GM18498 (cell line): ENCODE data around the gene CCNB2.
"Not testable (repeated sequence)": the region's sequence is repeated elsewhere in the genome, so short reads cannot be mapped to it uniquely, and the experiment has no call there.

Source experiments
- ATAC-seq: cut with Tn5 transposase; IDR thresholded peaks from one replicate; pipeline ENCODE4 v1.9.1; 2021; ENCODE audit warnings: mild to moderate bottlenecking, moderate library complexity; ENCODE audit not compliant: unreplicated experiment

Gene CCNB2

GRCh38 chr15:59104912-59105732 lies at the start of gene CCNB2:
Gene CCNB2 (plus strand): TSS chr15:59105146. CDS start chr15:59105269, 123 bp downstream.
- peak; percentile 98 for ATAC-seq

DNA sequence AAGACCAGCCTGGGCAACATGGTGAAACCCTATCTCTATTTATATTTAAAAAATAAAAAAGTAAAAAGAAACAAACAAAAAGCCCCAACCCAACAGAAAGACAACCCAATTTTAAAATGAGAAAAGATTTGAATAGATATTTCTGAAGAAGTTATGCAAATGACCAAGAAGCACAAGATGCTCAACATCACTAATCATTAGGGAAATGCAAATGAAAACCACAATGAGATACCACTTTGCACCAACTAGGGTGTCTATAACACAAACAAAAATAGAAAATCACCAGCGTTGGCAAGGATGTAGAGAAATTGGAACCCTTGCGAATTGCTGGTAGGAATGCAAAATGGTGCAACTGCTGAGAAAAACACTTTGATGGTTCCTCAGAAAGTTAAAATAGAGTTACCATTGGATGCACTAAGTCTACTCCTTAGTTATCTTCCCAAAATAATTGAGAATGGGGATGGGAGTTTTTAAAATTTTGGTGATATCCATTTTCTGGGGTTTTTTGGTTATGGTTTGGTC lies 45.8 kb upstream of the CCNB2 start:
- no peak for ATAC-seq

DNA sequence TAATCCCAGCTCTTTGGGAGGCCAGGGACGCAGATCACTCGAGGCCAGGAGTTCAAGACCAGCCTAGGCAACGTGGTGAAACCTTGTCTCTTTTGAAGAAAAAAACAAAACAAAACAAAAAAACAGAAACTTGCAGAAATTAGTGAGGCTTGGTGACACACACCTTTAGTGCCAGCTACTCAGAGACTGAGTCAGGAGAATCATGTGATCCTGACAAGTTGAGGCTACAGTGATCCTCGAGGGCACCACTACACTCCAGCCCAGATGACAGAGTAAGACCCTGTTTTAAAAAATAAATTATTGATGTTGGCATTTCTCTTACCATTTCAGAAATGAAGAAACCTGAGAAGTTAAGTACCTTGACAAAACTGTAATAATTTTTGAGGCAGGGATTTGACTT lies 44.6 kb upstream of the CCNB2 start:
- ATAC-seq, result no peak

DNA sequence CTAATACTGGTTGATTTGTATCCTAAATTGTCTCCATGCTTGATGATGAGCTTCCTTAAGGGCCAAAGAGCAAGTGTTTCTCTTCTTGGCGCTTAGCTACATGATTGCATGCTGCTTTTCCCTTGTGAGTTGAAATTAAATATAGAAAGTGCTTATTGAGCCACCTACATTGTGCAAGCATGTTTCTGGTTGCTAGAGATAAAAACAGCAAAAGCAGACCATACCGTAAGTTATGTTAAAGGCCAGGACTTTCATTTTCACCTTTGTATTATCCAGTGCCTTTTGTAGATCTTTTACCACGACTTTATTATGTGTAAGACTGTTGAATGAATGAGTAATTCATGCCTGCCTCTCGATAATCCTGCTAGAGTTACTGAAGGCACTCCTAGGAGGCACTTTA lies 41.9 kb upstream of the CCNB2 start:
- no peak for ATAC-seq

GRCh38 chr15:59069430-59069829 lies 35.5 kb upstream of the CCNB2 start:
- no peak for ATAC-seq

- ATAC-seq, result peak; percentile 52
These were observed 30.3 kb upstream of the CCNB2 start for GRCh38 chr15:59074607-59075006.

DNA sequence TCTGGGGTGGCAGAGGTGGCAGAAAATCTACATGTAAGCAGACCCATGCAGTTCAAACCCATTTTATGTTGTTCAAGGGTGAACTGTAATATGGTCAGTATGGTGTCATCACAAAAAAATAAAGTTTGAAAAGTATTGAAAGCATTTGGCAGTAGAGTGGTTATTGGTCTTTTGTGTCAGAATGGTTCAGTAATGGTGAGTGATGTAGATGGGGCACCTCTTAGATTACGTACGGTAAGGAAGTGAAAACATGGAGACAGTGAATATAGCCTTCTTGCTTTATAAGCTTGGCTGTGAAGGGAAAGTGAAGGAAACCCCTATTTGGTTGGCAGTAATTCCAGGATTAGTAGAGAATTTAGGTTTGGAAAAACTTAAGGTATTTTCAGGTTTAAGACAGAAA lies 17.2 kb upstream of the CCNB2 start:
- ATAC-seq, result no peak

- no peak for ATAC-seq
These were observed 10.9 kb upstream of the CCNB2 start for GRCh38 chr15:59094077-59094476.

DNA sequence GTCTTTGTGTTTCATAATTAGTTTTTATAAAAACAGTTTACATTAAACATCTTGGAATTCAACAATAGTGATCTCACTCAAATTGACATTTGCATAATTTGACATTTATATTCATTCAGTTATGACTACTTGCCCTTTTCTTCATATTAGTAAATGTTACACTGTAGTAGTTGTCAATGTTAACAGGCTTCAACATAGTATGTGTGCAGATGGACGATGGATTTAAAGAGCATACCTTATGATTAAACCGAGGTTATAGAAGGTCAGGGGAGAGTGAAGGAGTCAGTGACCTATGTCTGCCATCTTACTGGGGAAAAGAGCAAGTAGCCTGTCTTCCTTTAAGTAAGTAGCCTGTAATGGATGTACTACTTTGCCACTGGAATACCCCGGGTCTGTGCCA lies 8.5 kb upstream of the CCNB2 start:
- ATAC-seq, result no peak

GRCh38 chr15:59099162-59099685 lies 5.7 kb upstream of the CCNB2 start:
- no peak for ATAC-seq

- ATAC-seq, result peak; percentile 37
These were observed 389 bp upstream of the CCNB2 start for GRCh38 chr15:59104602-59104911.

DNA sequence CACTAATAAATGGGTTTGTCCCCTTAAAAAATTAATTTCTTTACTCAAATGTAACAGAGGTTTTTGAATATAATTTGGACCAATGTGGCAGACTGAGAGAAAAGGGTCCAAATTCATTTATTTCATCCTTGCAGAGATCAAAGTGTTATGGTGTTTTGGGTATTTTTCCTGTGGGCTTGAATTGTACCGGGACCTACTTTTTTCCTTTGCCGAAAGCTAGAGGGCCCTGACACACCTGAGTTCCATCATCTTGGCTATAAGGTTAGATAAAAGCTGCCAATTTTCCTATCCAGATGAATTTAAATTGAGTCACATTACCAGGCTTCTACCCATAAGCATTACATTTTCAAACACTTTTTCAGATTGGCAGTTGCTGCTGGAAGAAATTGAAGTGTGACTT lies 908 bp downstream of the CCNB2 start:
- ATAC-seq, result no peak

DNA sequence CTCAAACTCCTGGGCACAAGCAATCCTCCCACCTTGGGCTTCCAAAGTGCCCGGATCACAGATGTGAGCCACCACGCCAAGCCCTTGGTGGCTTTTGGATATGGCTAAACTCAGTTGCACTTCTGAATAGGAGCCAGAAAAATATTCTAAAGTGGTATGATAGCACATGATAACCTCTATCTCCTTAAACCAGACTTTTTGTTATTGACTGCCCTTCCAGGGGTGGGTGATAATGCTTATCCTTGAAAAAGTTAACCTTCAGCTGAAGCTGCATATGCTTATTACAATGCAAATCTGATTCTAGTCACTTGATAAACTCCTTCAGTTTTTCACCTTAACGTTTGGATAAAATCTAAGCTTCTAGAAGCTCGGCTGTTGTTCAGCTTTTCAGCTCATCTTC lies 6.3 kb downstream of the CCNB2 start:
- no peak for ATAC-seq

DNA sequence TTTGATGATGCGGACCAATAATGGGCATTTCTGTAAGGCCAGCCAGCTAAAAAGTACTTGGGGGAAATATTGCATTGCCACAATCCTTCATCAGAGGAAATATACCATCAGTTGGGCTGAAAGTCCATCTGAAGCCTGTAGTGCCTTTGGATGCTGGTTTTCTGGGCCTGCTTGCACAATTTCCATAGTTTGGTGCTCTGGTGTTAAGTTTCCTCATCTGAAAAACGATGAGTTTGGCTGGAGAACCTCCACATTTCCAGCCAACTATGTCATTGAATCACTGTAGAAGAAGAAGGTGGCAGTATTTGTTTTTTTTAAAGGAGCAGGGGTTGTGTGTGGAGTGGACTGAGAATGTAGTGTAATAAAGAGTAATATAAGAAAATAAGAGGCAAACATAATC lies 10.1 kb downstream of the CCNB2 start:
- no peak for ATAC-seq

DNA sequence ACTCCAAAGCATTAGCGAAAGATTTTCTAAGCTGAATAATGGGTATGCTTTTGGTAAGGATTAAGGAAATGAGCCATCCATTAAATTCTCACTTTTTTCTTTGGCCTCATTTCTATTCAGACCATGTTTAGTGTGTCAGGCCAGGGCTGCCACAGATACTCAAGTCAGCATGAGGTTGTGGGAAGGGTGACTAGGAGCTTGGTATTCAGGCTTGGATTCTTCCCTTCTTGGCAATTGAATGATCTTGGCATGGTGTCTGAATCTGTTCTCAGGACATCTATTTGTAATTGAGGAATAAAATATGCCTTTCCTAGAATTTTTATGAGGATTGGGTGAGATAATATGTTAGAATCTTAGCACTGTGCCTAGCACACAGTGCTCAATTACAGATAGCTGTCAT lies 11.2 kb downstream of the CCNB2 start:
- no peak for ATAC-seq

- ATAC-seq, result no peak
These were observed 11.8 kb downstream of the CCNB2 start for GRCh38 chr15:59116771-59117170.

- no peak for ATAC-seq
These were observed 14.7 kb downstream of the CCNB2 start for GRCh38 chr15:59119625-59120024.

DNA sequence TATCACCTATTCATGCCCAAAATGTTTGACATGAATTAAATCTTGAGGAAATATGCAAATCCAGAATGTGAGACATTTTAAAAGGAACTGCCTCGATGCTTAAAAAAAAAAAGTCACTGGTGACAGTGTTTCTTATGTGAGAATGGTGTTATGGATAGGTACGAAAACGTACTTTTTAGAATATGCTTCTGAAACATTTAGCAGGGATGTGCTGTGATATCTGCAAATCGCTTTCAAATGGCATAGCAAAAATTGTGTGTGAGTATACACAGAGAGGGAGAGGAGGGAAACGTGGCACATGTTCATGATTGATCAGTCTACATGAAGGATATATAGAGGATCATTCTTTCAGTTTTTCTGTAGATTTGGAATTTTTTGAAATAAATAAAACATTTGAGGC lies 16.0 kb downstream of the CCNB2 start:
- ATAC-seq, result no peak

DNA sequence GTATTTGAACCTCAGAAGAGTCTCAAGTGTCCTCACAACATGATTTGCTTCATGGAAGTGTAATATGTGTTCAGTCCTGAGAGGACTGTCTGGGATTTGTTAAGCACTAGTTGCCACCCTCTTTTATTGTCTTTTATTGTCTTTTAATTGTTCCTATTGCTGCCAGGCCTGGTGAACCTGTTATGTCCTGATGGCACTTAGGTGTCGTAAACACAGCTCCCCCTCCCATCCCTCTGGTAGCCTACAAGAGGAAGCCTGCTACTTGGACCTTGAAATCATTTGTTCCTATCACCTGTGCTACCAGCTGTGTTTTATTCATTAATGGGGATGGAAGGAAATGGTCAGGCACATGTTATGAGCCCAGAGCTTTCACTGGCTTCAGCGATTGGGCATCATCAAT lies 19.3 kb downstream of the CCNB2 start:
- no peak for ATAC-seq

GRCh38 chr15:59125683-59126082 lies 20.7 kb downstream of the CCNB2 start:
- ATAC-seq, result not testable (repeated sequence)

DNA sequence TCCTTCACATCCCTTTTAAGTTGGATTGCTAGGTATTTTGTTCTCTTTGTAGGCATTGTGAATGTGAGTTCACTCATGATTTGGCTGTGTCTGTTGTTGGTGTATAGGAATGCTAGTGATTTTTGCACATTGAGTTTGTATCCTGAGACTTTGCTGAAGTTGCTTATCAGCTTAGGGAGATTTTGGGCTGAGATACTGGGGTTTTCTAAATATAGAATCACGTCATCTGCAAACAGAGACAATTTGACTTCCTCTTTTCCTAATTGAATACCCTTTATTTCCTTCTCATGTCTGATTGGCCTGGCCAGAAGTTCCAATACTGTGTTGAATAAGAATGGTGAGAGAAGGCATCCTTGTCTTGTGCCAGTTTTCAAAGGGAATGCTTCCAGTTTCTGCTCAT lies 22.3 kb downstream of the CCNB2 start:
- ATAC-seq, result not testable (repeated sequence)

DNA sequence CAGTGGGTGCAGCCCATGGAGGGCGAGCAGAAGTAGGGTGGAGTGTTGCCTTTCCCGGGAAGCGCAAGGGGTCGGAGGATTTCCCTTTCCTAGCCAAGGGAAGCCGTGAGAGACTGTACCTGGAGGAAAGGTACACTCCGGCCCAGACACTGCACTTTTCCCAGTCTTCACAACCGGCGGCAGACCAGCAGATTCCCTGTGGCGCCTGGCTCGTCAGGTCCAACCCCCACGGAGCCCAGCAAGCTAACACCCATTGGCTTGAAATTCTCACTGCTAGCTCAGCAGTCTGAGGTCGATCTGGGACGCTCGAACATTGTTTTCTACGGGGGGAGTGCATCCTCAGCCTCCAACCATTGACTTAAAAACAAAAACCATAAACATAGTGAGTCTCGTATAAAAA lies 26.5 kb downstream of the CCNB2 start:
- ATAC-seq, result no peak
